GM12874 (cell line): ENCODE results near the gene NCBP2.

Source experiments
- TF ChIP-seq, protein P1 (sequence below): IDR thresholded peaks from 2 replicates; pipeline ENCODE4 v1.5.1; 2011; ENCODE audit warnings: low read depth, mild to moderate bottlenecking, control low read depth, low read length, moderate library complexity; ENCODE audit not compliant: insufficient read depth

The NCBP2 gene

DNA sequence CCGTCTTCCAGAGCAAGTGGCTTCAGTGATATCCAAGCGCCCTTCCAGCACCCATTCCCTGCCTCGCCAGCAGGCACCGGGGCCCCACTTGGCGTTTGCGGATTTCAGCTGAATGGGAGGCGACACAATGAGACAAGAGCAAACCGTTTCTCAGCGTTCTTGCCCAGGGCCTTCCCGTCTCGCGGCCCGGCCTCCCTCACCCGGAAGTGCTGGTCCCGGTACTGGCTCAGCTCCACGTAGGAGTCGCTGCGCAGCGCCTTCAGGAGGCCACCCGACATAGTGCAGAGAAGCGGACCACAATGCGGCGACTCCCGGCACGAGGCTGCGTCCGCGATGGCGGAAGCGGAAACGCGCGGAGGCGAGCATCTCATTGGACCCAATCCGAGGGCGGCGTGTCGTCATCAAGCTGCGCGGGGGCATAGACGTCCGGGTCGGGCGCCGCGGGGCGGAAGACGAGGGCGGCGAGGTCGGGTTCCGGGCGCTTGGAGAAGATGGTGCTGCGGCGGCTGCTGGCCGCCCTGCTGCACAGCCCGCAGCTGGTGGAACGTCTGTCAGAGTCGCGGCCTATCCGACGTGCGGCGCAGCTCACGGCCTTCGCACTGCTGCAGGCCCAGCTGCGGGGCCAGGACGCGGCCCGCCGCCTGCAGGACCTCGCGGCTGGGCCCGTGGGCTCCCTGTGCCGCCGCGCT lies at the start of gene NCBP2:
Gene NCBP2 (minus strand): TSS at position 303 of the 689 bp plus-strand sequence. CDS start 25 bp downstream, at position 278.
- TF ChIP-seq, protein P1, sequence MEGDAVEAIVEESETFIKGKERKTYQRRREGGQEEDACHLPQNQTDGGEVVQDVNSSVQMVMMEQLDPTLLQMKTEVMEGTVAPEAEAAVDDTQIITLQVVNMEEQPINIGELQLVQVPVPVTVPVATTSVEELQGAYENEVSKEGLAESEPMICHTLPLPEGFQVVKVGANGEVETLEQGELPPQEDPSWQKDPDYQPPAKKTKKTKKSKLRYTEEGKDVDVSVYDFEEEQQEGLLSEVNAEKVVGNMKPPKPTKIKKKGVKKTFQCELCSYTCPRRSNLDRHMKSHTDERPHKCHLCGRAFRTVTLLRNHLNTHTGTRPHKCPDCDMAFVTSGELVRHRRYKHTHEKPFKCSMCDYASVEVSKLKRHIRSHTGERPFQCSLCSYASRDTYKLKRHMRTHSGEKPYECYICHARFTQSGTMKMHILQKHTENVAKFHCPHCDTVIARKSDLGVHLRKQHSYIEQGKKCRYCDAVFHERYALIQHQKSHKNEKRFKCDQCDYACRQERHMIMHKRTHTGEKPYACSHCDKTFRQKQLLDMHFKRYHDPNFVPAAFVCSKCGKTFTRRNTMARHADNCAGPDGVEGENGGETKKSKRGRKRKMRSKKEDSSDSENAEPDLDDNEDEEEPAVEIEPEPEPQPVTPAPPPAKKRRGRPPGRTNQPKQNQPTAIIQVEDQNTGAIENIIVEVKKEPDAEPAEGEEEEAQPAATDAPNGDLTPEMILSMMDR, result peak; percentile 85

DNA sequence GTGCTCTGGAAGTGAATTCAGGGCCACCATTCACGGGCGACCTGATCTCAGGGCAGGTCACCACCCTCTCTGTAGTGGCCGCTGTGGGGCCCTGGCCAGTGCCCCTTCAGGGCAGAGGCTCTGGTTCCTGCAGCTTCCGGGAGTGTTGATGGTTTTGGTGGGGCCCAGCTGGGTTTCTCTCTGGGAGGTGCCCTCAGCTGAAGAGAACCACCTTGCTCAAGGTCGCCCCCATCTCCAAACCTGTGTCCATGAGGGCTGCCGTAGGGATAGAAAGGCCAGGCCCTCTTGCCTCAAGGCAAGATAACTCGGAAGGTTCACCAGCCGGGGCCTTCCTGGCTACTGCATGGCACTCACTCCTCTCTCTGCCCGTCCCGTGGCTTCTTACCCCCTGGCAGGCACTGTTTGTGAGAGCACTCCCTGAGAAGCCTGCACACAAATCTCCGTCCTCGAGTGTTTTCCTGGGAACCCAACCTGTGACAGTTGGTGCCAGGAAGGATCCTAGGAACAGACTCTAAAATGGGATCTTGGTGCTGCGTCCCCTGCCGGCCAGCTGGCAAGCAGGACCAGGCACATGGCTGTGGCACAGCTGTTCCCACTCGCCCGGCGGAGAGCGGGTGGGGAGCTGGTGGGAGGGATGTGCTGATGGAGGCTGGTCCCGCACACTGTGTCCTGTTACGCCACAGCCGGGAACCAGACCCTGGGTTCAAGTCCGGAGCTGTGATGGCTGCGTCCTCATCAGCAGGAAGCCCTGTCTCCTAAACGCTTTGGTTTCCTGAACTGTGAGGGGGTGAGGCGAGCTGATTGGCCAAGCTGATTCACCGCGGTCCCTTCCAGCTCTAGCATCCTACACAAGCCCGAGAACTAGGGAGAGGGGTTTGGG lies 49.5 kb upstream of the NCBP2 start:
- TF ChIP-seq, protein P1, result no peak

DNA sequence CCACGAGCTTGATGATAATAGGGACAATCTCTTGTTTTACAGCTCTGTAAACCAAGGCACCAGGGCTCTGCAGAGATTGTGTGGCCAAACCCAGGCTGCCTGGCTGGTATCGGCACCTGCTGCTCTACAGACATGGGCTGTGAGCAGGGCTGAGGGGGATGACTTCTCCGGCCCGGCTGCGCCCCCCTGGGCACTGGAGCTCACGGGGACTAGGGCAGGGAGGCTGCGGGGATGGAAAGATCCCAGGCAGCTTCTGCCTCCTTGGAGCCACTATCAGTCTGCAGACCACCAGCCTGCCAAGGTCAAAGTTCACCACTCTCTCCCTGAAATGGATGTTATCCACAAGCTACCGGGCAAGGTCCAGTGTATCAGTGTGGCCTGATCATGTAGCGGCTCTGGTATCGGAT lies 48.3 kb upstream of the NCBP2 start:
- TF ChIP-seq, protein P1, result no peak

DNA sequence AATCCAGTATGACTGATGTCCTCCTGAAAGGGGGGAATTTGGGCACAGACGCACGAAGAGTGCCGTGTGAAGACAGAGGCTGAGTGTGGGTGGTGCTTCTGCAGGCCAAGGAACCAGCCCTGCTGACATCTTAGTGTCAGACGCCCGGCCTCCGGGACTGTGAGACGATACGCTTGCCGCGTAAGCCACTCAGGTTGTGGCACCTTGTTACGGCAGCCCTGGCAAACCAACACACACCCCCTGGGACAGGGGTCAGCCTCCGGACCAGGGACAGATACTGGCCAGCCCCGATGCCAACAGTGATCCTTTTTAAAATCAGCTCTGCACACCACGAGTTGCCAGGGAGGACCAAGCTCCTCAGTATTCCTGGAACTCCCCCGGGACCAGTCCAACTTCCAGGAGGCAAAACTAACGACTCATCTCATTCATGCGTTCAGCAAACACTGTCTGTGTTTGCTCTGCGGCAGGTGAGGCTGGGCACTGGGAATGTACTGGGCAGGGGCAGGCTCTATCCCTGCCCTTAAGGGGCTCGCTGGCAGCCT lies 47.5 kb upstream of the NCBP2 start:
- TF ChIP-seq, protein P1, result no peak

DNA sequence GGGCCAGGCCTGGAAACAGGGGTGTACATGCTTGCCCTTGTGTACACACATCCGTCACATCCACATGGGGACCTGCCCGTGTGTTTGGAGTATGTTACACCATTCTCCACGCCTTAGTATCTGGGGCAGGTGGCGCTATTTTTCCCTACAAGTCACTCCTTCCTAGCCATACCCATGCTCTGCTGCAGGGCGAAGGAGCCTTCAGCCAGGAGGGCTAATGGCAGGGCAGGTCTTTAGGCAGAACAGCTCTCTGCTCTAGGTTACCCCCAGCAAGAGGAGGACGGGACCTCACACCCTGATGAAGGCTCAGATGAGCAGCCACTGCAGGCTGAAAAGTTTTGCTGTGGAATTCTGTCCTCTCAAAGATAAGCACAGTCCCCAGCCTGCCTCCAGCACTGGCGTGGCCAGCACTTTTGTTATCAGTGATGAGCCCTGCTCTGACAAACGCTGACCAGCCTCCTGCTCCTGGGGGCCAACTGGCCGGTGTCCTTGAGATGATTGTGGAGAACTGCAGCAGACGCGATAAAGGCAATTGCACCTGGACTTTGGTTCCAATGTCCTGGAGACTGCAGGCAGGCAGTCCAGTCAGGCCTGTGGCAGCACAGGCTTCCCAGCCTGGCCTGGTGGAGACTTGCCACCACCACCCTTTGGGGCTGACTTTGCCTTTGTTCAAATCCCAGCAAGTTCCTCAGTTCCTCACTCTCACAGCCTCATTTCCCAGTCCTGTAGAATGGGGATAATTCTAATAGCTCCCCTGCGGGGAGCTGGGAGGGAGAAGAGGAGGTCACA lies 46.1 kb upstream of the NCBP2 start:
- TF ChIP-seq, protein P1, result 0 out of 2 replicates have a peak, but pooled peaks have one; percentile 9

DNA sequence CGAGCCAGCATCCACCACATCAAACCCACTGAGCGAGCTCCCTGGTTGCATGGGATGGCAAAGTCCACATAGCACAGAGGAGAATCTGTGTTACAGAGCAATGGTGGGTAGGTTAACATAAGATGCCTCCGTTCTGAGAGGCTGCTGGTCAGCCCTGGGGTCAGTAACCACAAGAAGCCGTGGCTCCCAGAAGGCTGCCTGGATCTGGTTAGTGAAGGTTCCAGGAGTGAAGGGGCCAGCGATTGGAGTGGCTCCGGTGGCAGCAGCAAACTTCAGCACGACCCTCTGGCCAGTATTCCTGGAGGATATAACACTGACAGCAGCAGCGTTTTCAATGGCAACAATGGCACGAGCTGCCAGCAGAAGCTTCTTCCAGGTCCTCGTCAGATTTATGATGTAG lies 44.7 kb upstream of the NCBP2 start:
- TF ChIP-seq, protein P1, result no peak
